ENCODE results near the gene SBK2. TPM values are rescaled to one million over a fixed set of nuclear protein-coding genes. Genes with fewer than 3 reads are reported as not detected.

The SBK2 gene
- total and polyA plus RNA-seq, 9 of the 15 experiments (the other 6 are each of a cell fraction or from before 2014, with no cell fraction given) = not detected

DNA sequence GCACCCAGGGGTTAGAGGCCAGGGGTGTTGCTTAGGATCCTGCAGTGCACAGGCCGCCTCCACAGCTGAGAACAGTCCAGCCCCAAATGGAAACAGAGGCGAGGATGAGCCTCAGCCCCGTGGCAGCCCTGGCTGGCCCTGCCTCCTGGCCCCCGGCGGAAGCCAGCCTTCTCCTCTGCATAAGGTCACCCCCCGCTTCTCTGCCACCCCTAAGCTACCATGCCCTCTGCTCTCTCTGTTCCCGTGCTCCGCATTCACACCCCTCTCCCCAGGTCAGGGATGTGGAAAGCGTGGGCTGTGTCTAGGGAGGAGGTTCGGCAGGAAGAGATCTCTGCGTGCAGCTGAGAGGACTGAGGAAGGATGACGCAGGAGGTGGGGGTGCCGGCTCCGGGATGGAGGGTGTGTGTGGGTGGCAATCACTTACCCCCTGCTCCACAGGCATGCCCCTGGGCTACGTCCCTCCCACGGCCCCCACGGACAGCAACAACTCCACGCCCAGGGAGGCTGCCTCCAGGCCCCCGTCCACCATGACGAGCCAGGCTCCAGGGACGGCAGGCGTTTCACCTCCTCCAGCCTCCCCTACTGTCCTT, 42.7 kb downstream of the SBK2 start (continued):
- TF ChIP-seq, protein P1, sequence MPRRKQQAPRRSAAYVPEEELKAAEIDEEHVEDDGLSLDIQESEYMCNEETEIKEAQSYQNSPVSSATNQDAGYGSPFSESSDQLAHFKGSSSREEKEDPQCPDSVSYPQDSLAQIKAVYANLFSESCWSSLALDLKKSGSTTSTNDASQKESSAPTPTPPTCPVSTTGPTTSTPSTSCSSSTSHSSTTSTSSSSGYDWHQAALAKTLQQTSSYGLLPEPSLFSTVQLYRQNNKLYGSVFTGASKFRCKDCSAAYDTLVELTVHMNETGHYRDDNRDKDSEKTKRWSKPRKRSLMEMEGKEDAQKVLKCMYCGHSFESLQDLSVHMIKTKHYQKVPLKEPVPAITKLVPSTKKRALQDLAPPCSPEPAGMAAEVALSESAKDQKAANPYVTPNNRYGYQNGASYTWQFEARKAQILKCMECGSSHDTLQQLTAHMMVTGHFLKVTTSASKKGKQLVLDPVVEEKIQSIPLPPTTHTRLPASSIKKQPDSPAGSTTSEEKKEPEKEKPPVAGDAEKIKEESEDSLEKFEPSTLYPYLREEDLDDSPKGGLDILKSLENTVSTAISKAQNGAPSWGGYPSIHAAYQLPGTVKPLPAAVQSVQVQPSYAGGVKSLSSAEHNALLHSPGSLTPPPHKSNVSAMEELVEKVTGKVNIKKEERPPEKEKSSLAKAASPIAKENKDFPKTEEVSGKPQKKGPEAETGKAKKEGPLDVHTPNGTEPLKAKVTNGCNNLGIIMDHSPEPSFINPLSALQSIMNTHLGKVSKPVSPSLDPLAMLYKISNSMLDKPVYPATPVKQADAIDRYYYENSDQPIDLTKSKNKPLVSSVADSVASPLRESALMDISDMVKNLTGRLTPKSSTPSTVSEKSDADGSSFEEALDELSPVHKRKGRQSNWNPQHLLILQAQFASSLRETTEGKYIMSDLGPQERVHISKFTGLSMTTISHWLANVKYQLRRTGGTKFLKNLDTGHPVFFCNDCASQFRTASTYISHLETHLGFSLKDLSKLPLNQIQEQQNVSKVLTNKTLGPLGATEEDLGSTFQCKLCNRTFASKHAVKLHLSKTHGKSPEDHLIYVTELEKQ (CRISPR knock-in tag; IDR thresholded peaks at IDR 0.05) = no peak
- no peak for TF ChIP-seq TSC22D4 (tag; IDR thresholded peaks at IDR 0.05)
- TF ChIP-seq ZNF140 (CRISPR knock-in tag; IDR thresholded peaks at IDR 0.05) = no peak
- no peak for TF ChIP-seq ZNF507 (tag; conservative IDR thresholded peaks at IDR 0.05)
- TF ChIP-seq RBM22 (IDR thresholded peaks at IDR 0.05; ENCODE audit: low read depth, low read length, poor library complexity, severe bottlenecking) = no peak
- TF ChIP-seq ESRRA (IDR thresholded peaks at IDR 0.05; ENCODE audit: borderline replicate concordance, low read depth) = no peak
- no peak for TF ChIP-seq DNMT1 (IDR thresholded peaks at IDR 0.05)
- no peak for TF ChIP-seq XRCC3 (IDR thresholded peaks at IDR 0.05)
- TF ChIP-seq CBFA2T2 (conservative IDR thresholded peaks at IDR 0.05) = no peak
- no peak for TF ChIP-seq PPARD (CRISPR knock-in tag; IDR thresholded peaks at IDR 0.05)
- TF ChIP-seq POLR3A (IDR thresholded peaks at IDR 0.05; ENCODE audit: borderline replicate concordance, extremely low read depth, insufficient read depth, insufficient read length) = no peak
- no peak for TF ChIP-seq CBX2 (IDR thresholded peaks at IDR 0.05; ENCODE audit: insufficient read depth, low read length, poor library complexity, severe bottlenecking)
- TF ChIP-seq, protein P2, sequence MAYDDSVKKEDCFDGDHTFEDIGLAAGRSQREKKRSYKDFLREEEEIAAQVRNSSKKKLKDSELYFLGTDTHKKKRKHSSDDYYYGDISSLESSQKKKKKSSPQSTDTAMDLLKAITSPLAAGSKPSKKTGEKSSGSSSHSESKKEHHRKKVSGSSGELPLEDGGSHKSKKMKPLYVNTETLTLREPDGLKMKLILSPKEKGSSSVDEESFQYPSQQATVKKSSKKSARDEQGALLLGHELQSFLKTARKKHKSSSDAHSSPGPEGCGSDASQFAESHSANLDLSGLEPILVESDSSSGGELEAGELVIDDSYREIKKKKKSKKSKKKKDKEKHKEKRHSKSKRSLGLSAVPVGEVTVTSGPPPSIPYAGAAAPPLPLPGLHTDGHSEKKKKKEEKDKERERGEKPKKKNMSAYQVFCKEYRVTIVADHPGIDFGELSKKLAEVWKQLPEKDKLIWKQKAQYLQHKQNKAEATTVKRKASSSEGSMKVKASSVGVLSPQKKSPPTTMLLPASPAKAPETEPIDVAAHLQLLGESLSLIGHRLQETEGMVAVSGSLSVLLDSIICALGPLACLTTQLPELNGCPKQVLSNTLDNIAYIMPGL (CRISPR knock-in tag; IDR thresholded peaks at IDR 0.05) = no peak
